Karpas-422 (cell line): Measurements from ENCODE around the gene BDKRB1. TPM values are rescaled to one million over a fixed set of nuclear protein-coding genes. Genes with fewer than 3 reads are reported as not detected.

Experiments
- DNase-seq: peaks from one replicate; pipeline ENCODE4 v3.0.0-alpha.2; 2015
- H2AFZ ChIP-seq: fragments of 200-600 bp; sonication (generic); 2 replicates; pipeline ENCODE4 v1.6.1; 2014; ENCODE audit warnings: antibody characterized with exemption, low read length, mixed read lengths
- H3K27ac ChIP-seq: fragments of 200-600 bp; sonication (generic); 2 replicates; pipeline ENCODE4 v1.5.1; 2014; ENCODE audit warnings: mild to moderate bottlenecking, low read length, moderate library complexity
- H3K27me3 ChIP-seq: fragments of 200-600 bp; sonication (generic); 2 replicates; pipeline ENCODE4 v1.6.1; 2014; ENCODE audit warnings: low read length, mixed read lengths
- H3K36me3 ChIP-seq: fragments of 200-600 bp; sonication (generic); 2 replicates; pipeline ENCODE4 v1.6.1; 2014; ENCODE audit warnings: low read length, mixed read lengths; ENCODE audit not compliant: insufficient read depth
- H3K4me1 ChIP-seq: fragments of 200-600 bp; sonication (generic); 2 replicates; pipeline ENCODE4 v1.6.1; 2014; ENCODE audit warnings: mild to moderate bottlenecking, low read length, mixed read lengths
- H3K4me2 ChIP-seq: fragments of 200-600 bp; sonication (generic); 2 replicates; pipeline ENCODE4 v1.6.1; 2014; ENCODE audit warnings: low read length, low read depth, mild to moderate bottlenecking; ENCODE audit not compliant: poor library complexity, severe bottlenecking
- H3K4me3 ChIP-seq: fragments of 200-600 bp; sonication (generic); 2 replicates; pipeline ENCODE4 v1.5.1; 2014; ENCODE audit warnings: mild to moderate bottlenecking, antibody characterized with exemption, low read length, mixed read lengths
- H3K79me2 ChIP-seq: fragments of 200-600 bp; sonication (generic); 2 replicates; pipeline ENCODE4 v1.6.1; 2014; ENCODE audit warnings: mild to moderate bottlenecking, low read length, mixed read lengths
- H3K9ac ChIP-seq: fragments of 200-600 bp; sonication (generic); 2 replicates; pipeline ENCODE4 v1.6.0; 2014; ENCODE audit warnings: low read length
- H3K9me2 ChIP-seq: fragments of 200-600 bp; sonication (generic), shearing (Covaris generic); replicated peaks from 2 replicates; pipeline ENCODE4 v1.6.0; 2014; ENCODE audit warnings: mild to moderate bottlenecking, low read length, moderate library complexity; ENCODE audit not compliant: insufficient read depth
- H3K9me3 ChIP-seq: fragments of 300-700, 200-600 bp; sonication (generic); 2 replicates; pipeline ENCODE4 v1.6.1; 2014; ENCODE audit warnings: low read length, mixed read lengths
- H4K20me1 ChIP-seq: fragments of 200-600 bp; sonication (generic); 2 replicates; pipeline ENCODE4 v1.6.1; 2014; ENCODE audit warnings: mild to moderate bottlenecking, antibody characterized with exemption, low read length, low read depth; ENCODE audit not compliant: insufficient read depth
- total RNA-seq: library from RNA; depleted of rRNA; stranded (reverse); fragments of >200 nt; shearing (Covaris generic); gene quantifications from 2 replicates; pipeline ENCODE4 v1.2.3, GENCODE V29; 2014; ENCODE audit warnings: low replicate concordance

Gene BDKRB1
- total RNA-seq, 1 experiment from 2014 or later = not detected

- Histone ChIP-seq H3K4me3 (no peak overlapping the region), H3K36me3 (peaks cover 5% of the 10 kb centered on the region), H3K27me3 (no peaks in the 10 kb centered on the region), H3K9ac (no peak overlapping the region), H3K4me1 (no peaks in the 10 kb centered on the region), H3K79me2 (no peaks in the 10 kb centered on the region), H3K27ac (no peak overlapping the region), H3K9me3 (peaks cover 5% of the 10 kb centered on the region; the same call in 1 of the 2 replicates), H3K9me2 (no peaks in the 10 kb centered on the region), H3K4me2 (no peak overlapping the region), H4K20me1 (no peaks in the 10 kb centered on the region), H2AFZ (no peak overlapping the region)
- DNase-seq = no peak
Observed at GRCh38 chr14:96281486-96281885, 25.5 kb downstream of the BDKRB1 start.

GRCh38 chr14:96284008-96284407 is 28.0 kb downstream of the BDKRB1 start:
- Histone ChIP-seq H3K79me2 (no peaks in the 10 kb centered on the region), H2AFZ (no peak overlapping the region), H3K27me3 (no peaks in the 10 kb centered on the region), H3K4me1 (no peaks in the 10 kb centered on the region), H3K4me3 (no peak overlapping the region), H3K9me2 (no peaks in the 10 kb centered on the region), H3K4me2 (no peak overlapping the region), H4K20me1 (no peaks in the 10 kb centered on the region), H3K9me3 (no peaks in the 10 kb centered on the region), H3K9ac (no peak overlapping the region), H3K27ac (no peak overlapping the region), H3K36me3 (peaks cover 12% of the 10 kb centered on the region)
- DNase-seq = no peak

GRCh38 chr14:96284430-96284829 is 28.4 kb downstream of the BDKRB1 start:
- no peak overlapping the region for H3K4me2 ChIP-seq
- H4K20me1 ChIP-seq = no peaks in the 10 kb centered on the region
- no peak overlapping the region for H2AFZ ChIP-seq
- no peak overlapping the region for H3K4me3 ChIP-seq
- peaks cover 12% of the 10 kb centered on the region; the same call in 1 of the 2 replicates for H3K36me3 ChIP-seq
- H3K9me2 ChIP-seq = no peaks in the 10 kb centered on the region
- no peaks in the 10 kb centered on the region for H3K4me1 ChIP-seq
- no peaks in the 10 kb centered on the region for H3K9me3 ChIP-seq
- no peak overlapping the region for H3K27ac ChIP-seq
- no peaks in the 10 kb centered on the region for H3K79me2 ChIP-seq
- H3K9ac ChIP-seq = no peak overlapping the region
- no peak for DNase-seq
- no peaks in the 10 kb centered on the region for H3K27me3 ChIP-seq

- H3K79me2 ChIP-seq = no peaks in the 10 kb centered on the region
- no peak overlapping the region for H2AFZ ChIP-seq
- no peaks in the 10 kb centered on the region for H4K20me1 ChIP-seq
- H3K4me3 ChIP-seq = no peak overlapping the region
- DNase-seq = no peak
- no peaks in the 10 kb centered on the region for H3K9me3 ChIP-seq
- no peak overlapping the region for H3K27ac ChIP-seq
- H3K36me3 ChIP-seq = peaks cover 24% of the 10 kb centered on the region; the same call in 1 of the 2 replicates
- no peak overlapping the region for H3K4me2 ChIP-seq
- H3K9me2 ChIP-seq = no peaks in the 10 kb centered on the region
- no peaks in the 10 kb centered on the region for H3K27me3 ChIP-seq
- no peak overlapping the region for H3K9ac ChIP-seq
- H3K4me1 ChIP-seq = no peaks in the 10 kb centered on the region
Observed at GRCh38 chr14:96285667-96286066, 29.7 kb downstream of the BDKRB1 start.

- H3K36me3 ChIP-seq = peaks cover 27% of the 10 kb centered on the region; the same call in 1 of the 2 replicates
- H2AFZ ChIP-seq = no peak overlapping the region
- no peak overlapping the region for H3K4me2 ChIP-seq
- no peaks in the 10 kb centered on the region for H3K79me2 ChIP-seq
- no peak overlapping the region for H3K9ac ChIP-seq
- no peaks in the 10 kb centered on the region for H3K27me3 ChIP-seq
- no peak overlapping the region for H3K27ac ChIP-seq
- no peak for DNase-seq
- no peaks in the 10 kb centered on the region for H3K9me2 ChIP-seq
- H3K4me3 ChIP-seq = no peak overlapping the region
- H3K9me3 ChIP-seq = no peaks in the 10 kb centered on the region
- H4K20me1 ChIP-seq = no peaks in the 10 kb centered on the region
- H3K4me1 ChIP-seq = no peaks in the 10 kb centered on the region
Observed at GRCh38 chr14:96286251-96286650, 30.2 kb downstream of the BDKRB1 start.

GRCh38 chr14:96287856-96288255 is 31.8 kb downstream of the BDKRB1 start:
- Histone ChIP-seq H3K9ac (no peak overlapping the region), H3K27me3 (no peaks in the 10 kb centered on the region), H3K79me2 (no peaks in the 10 kb centered on the region), H3K9me3 (no peaks in the 10 kb centered on the region), H3K4me3 (no peak overlapping the region), H3K4me2 (no peak overlapping the region), H3K9me2 (no peaks in the 10 kb centered on the region), H2AFZ (no peak overlapping the region), H4K20me1 (no peaks in the 10 kb centered on the region), H3K36me3 (peaks cover 26% of the 10 kb centered on the region; the same call in 1 of the 2 replicates), H3K4me1 (no peaks in the 10 kb centered on the region), H3K27ac (no peak overlapping the region)
- DNase-seq = no peak

GRCh38 chr14:96294246-96294645 is 38.2 kb downstream of the BDKRB1 start:
- H3K9me3 ChIP-seq = no peaks in the 10 kb centered on the region
- peaks cover 27% of the 10 kb centered on the region; the same call in 1 of the 2 replicates for H3K36me3 ChIP-seq
- no peaks in the 10 kb centered on the region for H4K20me1 ChIP-seq
- no peaks in the 10 kb centered on the region for H3K4me1 ChIP-seq
- no peaks in the 10 kb centered on the region for H3K9me2 ChIP-seq
- H3K4me3 ChIP-seq = no peak overlapping the region
- no peak overlapping the region for H3K27ac ChIP-seq
- H2AFZ ChIP-seq = no peak overlapping the region
- no peak overlapping the region for H3K9ac ChIP-seq
- DNase-seq = no peak
- 0 out of 2 replicates have a peak, but pooled peaks cover 2% of the 10 kb centered on the region for H3K79me2 ChIP-seq
- H3K4me2 ChIP-seq = no peak overlapping the region
- no peaks in the 10 kb centered on the region for H3K27me3 ChIP-seq

- Histone ChIP-seq H3K36me3 (peaks cover 17% of the 10 kb centered on the region; the same call in 1 of the 2 replicates), H3K9me3 (no peaks in the 10 kb centered on the region), H3K79me2 (0 out of 2 replicates have a peak, but pooled peaks cover 2% of the 10 kb centered on the region), H3K4me1 (no peaks in the 10 kb centered on the region), H3K27ac (no peak overlapping the region), H3K27me3 (no peaks in the 10 kb centered on the region), H3K9ac (no peak overlapping the region), H4K20me1 (no peaks in the 10 kb centered on the region), H2AFZ (no peak overlapping the region), H3K4me2 (no peak overlapping the region), H3K4me3 (no peak overlapping the region), H3K9me2 (no peaks in the 10 kb centered on the region)
- peak; percentile 78 for DNase-seq
Observed at GRCh38 chr14:96297000-96297399, 41.0 kb downstream of the BDKRB1 start.
